Measurements from ENCODE around the gene IFNGR1.

GRCh38 chr6:137260217-137260616 is 41.0 kb upstream of the IFNGR1 start:
- TF ChIP-seq CTCF (IDR thresholded peaks at IDR 0.05 in 4 of 5, conservative IDR thresholded peaks at IDR 0.05 in 1 of 5) (no peak), POLR2A (IDR thresholded peaks at IDR 0.05) (no peak)

All from gastrocnemius medialis (tissue), 4 donors.